Activated CD4-positive, alpha-beta T cell treated with anti-CD3 and anti-CD28 coated beads, Interleukin-2, amount 50 U/mL, for 1 hour (primary cell): ENCODE measurements around the gene SHROOM2.
A peak's percentile ranks its signal among the peaks of the same experiment; 100 is the strongest.

Experiments used
- DNase-seq: peaks from one replicate; pipeline ENCODE4 v3.0.0-alpha.2; 2020

The SHROOM2 gene

GRCh38 chrX:9866633-9867032 is 80.4 kb downstream of the SHROOM2 start:
- no peak for DNase-seq

DNA sequence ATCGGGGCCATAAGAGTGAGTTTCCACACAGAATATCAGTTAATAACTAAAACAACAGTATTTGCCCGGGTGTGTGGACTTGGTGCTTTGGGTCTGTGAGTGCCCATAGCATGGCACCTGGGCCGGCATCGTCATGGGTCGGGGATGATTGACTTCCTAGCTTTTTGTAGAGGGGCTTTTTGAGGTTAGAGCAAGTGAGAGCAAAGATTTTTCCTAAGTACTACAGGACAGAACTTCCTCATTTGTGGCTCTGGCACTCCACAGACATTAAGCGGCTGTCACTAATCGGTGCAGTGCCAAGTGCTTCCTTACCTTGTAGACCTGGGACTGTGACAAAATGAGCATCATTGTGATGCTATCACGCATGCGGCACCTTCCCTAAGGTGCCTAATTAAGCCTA is 81.0 kb downstream of the SHROOM2 start:
- no peak for DNase-seq

DNA sequence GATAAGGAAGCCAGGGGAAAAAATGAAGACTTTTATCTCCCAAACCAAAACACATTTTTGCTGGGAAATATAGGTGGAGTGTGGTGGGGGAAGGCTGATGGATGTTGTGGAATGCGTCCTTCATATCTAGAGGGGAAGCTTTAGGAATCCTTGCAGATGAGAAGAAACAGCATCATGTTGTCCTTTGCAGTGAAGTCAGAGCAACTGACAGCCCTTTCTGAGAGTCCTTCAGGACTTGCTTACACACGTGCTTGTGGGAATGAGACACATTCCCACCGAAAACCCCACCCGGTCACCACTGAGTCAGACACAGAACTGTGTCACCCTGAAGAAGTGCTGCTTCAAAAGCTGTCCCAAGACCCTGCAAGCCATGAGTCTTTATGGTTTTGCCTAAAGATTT is 81.5 kb downstream of the SHROOM2 start:
- no peak for DNase-seq

GRCh38 chrX:9871701-9872268 is 85.6 kb downstream of the SHROOM2 start:
- no peak for DNase-seq

- DNase-seq: no peak
Measured at GRCh38 chrX:9873360-9873759, 87.1 kb downstream of the SHROOM2 start.

GRCh38 chrX:9873952-9874351 is 87.7 kb downstream of the SHROOM2 start:
- DNase-seq: peak; percentile 34

DNA sequence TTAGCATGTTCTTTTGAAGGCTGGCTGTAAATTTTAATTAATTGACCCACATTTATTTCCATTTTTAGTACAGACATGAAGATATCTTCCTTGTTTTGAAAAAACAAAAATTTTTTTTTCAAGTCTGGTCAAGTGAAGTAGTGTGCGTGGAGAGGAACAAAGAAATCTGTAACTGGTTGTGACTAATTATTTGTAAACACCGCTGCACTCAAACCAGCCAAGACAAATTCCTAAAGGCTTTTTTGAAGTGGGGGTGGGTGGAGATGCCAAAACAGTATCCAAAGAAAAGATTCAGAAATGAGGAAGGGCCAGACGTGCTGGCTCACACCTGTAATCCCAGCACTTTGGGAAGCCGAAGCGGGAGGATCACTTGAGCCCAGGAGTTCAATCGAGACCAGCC is 88.3 kb downstream of the SHROOM2 start:
- no peak for DNase-seq

- DNase-seq: no peak
Measured at GRCh38 chrX:9875801-9876200, 89.6 kb downstream of the SHROOM2 start.

- no peak for DNase-seq
Measured at GRCh38 chrX:9876201-9876600, 90.0 kb downstream of the SHROOM2 start.

GRCh38 chrX:9878146-9878820 is 92.1 kb downstream of the SHROOM2 start:
- DNase-seq: no peak

DNA sequence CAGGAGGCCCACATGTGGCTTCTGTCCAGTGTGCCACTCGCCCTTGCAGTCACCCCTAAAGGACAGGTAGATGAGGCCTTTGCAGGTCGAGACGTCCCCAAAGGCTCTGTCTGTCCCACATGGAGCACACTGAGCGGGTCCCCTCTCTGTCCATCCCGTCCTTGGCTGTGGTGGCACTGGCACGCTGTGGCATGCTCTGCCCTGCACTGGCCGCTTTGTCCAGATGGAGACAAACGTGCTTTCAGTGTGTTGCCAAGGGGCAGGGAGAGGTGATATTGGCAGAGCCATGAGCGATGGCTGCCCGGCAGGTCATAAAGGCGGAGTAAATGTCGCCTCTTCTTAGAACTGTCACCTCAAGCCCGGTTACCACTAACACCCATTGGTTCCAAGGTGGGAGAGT is 94.0 kb downstream of the SHROOM2 start:
- no peak for DNase-seq

DNA sequence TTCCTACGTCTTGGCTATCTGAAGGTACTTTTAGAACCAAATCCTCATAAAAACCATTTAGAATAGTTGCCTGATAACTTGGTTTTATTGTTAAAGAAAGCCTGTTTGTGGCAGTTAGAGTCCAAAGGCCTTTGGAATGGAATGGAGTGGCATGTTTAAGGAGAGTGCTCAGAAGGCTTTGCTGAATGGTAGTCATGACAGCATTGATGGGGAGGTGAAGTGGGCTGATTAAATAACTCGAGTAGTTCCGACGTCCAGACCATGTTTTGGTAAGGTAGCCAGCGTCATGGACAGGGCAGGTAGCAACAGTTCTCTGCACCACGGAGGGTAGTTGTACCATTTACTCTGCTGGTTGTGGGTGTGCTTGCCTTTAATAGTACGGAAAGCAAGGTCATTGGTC is 94.6 kb downstream of the SHROOM2 start:
- no peak for DNase-seq

DNA sequence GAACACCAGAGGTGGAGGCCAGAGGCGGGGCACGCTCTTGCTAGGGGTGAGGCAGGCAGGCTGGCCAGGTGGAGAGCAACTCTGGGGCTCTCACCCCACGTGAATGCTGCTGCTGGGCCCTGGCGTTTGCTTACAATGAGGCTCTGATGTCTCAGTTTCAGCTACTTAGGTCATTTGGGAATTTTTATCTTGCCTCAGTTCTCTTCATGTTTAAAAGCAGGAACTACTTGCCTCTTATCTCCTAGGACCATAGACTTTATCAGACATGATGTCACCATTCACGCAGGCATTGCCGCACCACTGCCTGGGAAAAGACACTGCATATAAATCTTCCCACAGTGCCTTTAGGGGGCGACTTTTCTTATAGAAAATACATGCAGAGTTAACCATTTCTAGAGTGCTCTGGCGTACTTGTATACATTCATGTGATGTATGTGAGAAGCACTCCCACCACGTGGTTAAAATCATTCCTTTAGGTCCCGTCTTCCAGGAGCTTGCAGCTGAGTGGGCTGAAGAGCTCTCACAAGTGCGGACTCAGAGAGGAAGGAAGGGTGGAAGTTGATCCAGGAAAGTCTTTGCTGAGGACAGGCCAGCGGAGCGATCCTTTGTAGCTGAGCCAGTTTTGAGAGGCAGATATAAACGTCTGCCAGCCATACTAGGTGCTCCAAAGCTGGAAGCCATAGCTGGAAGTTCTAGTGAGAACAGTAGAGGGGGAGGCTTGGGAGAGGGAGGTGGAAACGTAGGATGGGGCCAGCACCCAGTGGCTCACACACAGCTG is 96.6 kb downstream of the SHROOM2 start:
- no peak for DNase-seq

DNA sequence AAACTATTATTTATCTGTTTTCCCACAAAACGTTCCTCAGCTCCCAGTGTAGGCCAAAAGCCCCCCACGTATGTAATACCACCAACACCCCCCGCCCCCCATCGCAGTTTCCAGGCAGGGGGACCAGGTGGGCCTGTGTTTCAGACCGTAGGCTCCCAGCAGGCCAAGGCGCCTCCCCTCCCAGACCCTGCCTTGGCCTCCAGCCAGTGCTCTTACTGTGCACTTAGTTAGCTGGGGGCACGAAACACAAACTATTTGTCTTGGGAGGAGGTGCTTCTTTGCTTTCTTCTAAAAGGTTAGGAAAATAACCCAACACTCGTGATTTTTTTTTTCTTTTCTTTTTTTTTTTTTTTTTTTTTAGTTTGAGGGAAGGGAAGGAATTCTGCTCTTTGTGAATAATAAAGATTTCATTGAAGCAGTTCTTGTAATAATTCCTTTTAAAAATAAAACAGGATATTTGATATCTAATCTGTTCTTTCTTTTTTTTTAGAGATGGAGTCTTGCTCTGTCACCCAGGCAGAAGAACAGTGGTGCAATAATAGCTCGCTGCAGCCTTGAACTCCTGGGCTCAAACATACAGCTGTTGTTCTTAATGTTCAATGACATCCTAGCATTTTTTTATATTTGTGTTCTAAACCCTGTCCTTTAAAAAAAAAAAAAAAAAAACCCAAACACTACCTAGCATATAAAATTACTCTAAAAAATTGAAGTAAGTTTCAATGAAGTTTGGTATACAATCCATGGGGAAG is 98.0 kb downstream of the SHROOM2 start:
- no peak for DNase-seq

DNA sequence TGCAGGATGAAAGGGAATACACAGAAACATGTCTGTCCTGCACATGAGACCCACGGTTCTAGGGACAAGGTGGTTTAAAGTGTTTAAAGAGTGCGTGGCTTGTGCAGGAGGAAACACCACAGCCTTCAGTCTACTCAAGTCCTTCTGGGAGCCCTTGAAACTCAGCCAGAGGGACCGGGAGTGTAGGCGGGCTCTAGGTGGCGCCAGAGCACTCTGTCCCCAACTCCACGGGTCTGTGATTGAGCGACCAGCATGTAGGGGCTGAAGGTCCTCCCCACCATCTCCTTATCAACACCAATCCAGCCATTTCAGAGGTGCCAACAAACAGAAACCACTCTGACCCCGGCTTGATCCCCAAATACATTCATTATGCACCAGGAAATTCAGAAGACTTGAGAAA is 98.9 kb downstream of the SHROOM2 start:
- DNase-seq: peak; percentile 34

DNA sequence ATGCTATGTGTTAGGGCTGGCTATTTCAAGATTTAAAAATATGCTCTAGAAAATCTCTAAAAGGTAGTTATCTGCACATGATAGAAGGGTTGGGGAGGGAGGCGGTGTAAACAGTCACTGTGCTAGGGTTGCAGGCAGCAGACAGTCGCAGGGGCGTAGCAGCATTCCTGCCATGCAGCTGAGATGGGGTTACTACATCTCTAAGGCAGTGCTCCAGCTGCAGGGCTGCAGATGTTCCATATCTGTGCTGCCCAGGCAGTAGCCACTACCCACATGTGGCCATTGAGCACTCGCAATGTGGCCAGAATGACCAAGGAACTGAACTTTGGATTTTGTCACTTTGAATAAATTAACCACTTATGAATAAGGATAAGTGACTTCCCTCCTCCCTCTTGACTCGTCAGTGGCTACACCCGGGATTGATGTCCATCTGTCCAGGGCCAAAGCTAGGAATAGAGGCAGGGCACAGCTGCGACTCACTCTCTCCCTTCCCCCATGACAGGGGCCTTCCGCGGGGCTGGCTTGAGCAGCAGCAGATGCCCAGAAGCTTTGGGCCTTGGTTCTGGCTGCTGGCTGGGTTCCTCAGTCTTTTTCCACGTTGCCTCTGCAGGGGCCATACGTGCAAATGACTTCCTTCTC is 101.5 kb downstream of the SHROOM2 start:
- no peak for DNase-seq

- DNase-seq: no peak
Measured at GRCh38 chrX:9888953-9889470, 102.8 kb downstream of the SHROOM2 start.

- no peak for DNase-seq
Measured at GRCh38 chrX:9890681-9891091, 104.5 kb downstream of the SHROOM2 start.

DNA sequence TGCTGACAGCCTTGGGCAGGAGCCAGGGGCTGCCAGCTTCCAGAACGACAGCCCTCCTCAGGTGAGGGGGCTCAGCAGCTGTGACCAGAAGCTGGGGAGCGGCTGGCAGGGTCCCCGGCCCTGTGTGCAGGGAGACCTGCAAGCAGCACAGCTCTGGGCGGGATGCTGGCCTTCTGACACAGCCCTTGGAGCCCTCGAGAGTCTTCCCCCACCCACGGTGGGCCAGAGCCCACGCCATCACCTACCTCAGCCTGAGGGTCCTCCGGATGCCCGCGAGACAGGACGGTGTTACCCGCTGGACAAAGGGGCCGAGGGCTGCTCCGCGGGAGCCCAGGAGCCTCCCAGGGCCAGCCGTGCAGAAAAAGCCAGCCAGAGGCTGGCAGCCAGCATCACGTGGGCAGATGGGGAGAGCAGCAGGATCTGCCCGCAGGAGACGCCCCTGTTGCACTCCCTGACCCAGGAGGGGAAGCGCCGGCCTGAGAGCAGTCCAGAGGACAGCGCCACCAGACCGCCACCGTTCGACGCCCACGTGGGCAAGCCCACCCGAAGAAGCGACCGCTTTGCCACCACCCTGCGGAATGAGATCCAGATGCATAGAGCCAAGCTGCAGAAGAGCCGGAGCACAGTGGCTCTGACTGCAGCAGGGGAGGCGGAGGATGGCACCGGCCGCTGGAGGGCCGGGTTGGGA is 109.1 kb downstream of the SHROOM2 start:
- DNase-seq: no peak

GRCh38 chrX:9897761-9898161 is 111.5 kb downstream of the SHROOM2 start:
- DNase-seq: no peak

- DNase-seq: no peak
Measured at GRCh38 chrX:9899640-9900111, 113.4 kb downstream of the SHROOM2 start.

DNA sequence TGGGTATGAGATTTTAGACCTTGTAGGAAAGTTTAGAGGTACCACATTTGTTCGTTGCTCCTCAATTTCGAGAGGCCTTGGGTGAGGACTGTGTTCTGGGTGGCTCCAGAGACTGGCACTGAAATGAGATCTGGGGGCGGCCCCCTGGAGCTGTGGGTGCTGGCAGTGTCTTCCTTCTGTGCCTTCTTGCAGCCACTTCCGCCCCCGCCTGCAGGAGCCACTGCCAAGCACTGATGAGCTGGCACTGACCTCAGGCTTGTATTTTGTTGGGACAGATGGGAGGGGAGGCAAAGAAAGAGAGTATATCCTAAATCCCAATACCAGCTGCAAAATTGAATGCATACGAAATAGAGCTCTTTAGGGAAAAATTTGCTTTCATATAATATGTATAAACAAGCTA is 116.4 kb downstream of the SHROOM2 start:
- DNase-seq: no peak
